Fibroblast of the aortic adventitia (primary cell): ENCODE data around the gene ADAMTS3. TPM values are rescaled to one million over a fixed set of nuclear protein-coding genes. Genes with fewer than 3 reads are reported as not detected.

ENCODE experiments used
- DNase-seq: peaks from one replicate; pipeline ENCODE4 v3.0.0-alpha.2; 2010; ENCODE audit warnings: low read depth
- H3K4me3 ChIP-seq: 2 replicates; pipeline ENCODE4 v1.5.1; 2011; ENCODE audit warnings: low read depth, mild to moderate bottlenecking, control low read depth, low read length, moderate library complexity
- total RNA-seq: library from RNA; depleted of rRNA; stranded (reverse); fragments of >200 nt; gene quantifications from 2 replicates; pipeline ENCODE4 v1.2.3, GENCODE V29; 2012; ENCODE audit warnings: low replicate concordance
- TF ChIP-seq, protein P1 (sequence below): IDR thresholded peaks from 2 replicates; pipeline ENCODE4 v1.5.1; 2011; ENCODE audit warnings: mild to moderate bottlenecking, low read length, control low read depth, inconsistent platforms; ENCODE audit not compliant: insufficient read depth

ADAMTS3 gene
- 5.0 and 20.3 TPM in 2 replicates for total RNA-seq

DNA sequence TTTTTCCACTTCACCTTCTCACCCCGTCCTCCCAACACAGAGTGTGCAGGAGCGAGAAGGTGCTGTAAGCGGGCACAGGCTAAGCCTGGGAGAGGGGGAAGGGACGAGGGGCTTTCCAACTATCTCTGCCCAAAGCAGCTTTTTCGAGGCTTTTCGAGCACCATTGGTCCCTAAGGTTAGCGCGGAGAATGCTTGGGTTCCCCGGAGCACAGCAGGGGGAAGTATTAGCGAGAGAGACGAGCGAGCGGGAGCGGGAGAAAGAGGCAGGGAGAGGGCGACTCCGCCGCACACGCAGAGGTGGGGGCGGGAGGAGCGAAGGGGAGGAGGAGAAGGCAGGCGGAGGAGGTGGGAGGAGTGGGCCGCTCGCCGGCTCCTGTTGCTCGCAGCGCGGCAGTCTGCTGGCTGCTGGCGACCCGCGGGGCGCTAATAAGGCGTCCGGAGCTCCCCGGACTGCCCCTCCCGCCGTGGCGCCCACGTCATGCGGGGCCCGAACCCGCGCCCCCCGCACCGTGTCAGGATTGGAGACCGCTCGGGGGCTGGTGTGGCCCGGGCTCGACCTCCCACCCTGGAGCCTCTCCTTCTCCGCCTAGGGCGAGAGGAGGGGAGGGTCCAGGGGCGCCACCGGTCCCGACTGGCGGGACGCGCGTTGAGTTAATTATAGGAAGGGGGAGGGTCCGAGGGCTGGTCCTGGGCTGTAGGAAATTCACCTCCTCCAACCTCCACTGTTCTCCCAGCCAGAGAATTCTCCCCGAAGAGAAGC, at the start of gene ADAMTS3:
TSS of gene ADAMTS3 (minus strand) at position 263 of the 760 bp plus-strand sequence. CDS start 459 bp downstream, outside the sequence.
- TF ChIP-seq, protein P1, sequence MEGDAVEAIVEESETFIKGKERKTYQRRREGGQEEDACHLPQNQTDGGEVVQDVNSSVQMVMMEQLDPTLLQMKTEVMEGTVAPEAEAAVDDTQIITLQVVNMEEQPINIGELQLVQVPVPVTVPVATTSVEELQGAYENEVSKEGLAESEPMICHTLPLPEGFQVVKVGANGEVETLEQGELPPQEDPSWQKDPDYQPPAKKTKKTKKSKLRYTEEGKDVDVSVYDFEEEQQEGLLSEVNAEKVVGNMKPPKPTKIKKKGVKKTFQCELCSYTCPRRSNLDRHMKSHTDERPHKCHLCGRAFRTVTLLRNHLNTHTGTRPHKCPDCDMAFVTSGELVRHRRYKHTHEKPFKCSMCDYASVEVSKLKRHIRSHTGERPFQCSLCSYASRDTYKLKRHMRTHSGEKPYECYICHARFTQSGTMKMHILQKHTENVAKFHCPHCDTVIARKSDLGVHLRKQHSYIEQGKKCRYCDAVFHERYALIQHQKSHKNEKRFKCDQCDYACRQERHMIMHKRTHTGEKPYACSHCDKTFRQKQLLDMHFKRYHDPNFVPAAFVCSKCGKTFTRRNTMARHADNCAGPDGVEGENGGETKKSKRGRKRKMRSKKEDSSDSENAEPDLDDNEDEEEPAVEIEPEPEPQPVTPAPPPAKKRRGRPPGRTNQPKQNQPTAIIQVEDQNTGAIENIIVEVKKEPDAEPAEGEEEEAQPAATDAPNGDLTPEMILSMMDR = no peak
- DNase-seq = peak; percentile 40
- peak within 1 kb of the TSS; percentile 81 for H3K4me3 ChIP-seq

GRCh38 chr4:72613959-72614358, 44.9 kb upstream of the ADAMTS3 start:
- TF ChIP-seq, protein P1 = no peak
- H3K4me3 ChIP-seq = no peak overlapping the region
- no peak for DNase-seq

DNA sequence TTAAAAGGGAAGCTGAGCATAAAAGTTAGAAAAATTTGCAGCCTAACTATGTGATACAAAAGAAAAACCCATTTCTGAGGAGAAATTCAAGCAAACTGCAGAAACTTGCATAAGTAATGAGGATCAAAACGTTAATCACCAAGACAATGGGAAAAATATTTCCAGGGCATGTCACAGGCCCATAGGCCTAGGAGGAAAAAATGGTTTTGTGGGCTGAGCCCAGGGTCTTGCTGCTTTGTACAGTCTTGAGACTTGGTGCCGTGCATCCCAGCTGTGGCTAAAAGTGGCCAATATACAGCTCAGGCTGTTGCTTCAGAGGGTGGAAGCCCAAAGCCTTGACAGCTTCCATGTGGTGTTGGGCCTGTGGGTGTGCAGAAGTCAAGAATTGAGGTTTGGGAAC, 37.7 kb upstream of the ADAMTS3 start:
- DNase-seq = no peak
- no peak overlapping the region for H3K4me3 ChIP-seq
- TF ChIP-seq, protein P1 = no peak

- no peak overlapping the region for H3K4me3 ChIP-seq
- peak; percentile 56 for DNase-seq
- TF ChIP-seq, protein P1 = no peak
Measured at GRCh38 chr4:72604324-72604723, 35.3 kb upstream of the ADAMTS3 start.

GRCh38 chr4:72602396-72603376, 33.7 kb upstream of the ADAMTS3 start:
- TF ChIP-seq, protein P1 = no peak
- no peak overlapping the region for H3K4me3 ChIP-seq
- DNase-seq = no peak

GRCh38 chr4:72591547-72592454, 22.8 kb upstream of the ADAMTS3 start:
- TF ChIP-seq, protein P1 = no peak
- no peak for DNase-seq
- no peak overlapping the region for H3K4me3 ChIP-seq
